ENCODE measurements around the gene ARHGEF6.

GRCh38 chrX:136733613-136734012, 47.1 kb downstream of the ARHGEF6 start:
- TF ChIP-seq, protein P1, sequence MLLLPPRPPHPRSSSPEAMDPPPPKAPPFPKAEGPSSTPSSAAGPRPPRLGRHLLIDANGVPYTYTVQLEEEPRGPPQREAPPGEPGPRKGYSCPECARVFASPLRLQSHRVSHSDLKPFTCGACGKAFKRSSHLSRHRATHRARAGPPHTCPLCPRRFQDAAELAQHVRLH (tag by site-specific recombination; IDR thresholded peaks at IDR 0.05): no peak
- TF ChIP-seq KLF8 (tag by site-specific recombination; IDR thresholded peaks at IDR 0.05) (no peak), ZNF23 (tag by site-specific recombination; IDR thresholded peaks at IDR 0.05; ENCODE audit: borderline replicate concordance) (no peak), ZNF560 (tag by site-specific recombination; IDR thresholded peaks at IDR 0.05; ENCODE audit: borderline replicate concordance) (no peak)
- TF ChIP-seq, protein P2, sequence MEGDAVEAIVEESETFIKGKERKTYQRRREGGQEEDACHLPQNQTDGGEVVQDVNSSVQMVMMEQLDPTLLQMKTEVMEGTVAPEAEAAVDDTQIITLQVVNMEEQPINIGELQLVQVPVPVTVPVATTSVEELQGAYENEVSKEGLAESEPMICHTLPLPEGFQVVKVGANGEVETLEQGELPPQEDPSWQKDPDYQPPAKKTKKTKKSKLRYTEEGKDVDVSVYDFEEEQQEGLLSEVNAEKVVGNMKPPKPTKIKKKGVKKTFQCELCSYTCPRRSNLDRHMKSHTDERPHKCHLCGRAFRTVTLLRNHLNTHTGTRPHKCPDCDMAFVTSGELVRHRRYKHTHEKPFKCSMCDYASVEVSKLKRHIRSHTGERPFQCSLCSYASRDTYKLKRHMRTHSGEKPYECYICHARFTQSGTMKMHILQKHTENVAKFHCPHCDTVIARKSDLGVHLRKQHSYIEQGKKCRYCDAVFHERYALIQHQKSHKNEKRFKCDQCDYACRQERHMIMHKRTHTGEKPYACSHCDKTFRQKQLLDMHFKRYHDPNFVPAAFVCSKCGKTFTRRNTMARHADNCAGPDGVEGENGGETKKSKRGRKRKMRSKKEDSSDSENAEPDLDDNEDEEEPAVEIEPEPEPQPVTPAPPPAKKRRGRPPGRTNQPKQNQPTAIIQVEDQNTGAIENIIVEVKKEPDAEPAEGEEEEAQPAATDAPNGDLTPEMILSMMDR (tag by site-specific recombination; IDR thresholded peaks at IDR 0.05): no peak
- TF ChIP-seq, protein P3, sequence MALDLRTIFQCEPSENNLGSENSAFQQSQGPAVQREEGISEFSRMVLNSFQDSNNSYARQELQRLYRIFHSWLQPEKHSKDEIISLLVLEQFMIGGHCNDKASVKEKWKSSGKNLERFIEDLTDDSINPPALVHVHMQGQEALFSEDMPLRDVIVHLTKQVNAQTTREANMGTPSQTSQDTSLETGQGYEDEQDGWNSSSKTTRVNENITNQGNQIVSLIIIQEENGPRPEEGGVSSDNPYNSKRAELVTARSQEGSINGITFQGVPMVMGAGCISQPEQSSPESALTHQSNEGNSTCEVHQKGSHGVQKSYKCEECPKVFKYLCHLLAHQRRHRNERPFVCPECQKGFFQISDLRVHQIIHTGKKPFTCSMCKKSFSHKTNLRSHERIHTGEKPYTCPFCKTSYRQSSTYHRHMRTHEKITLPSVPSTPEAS (tag by site-specific recombination; IDR thresholded peaks at IDR 0.05): no peak
- TF ChIP-seq, protein P4, sequence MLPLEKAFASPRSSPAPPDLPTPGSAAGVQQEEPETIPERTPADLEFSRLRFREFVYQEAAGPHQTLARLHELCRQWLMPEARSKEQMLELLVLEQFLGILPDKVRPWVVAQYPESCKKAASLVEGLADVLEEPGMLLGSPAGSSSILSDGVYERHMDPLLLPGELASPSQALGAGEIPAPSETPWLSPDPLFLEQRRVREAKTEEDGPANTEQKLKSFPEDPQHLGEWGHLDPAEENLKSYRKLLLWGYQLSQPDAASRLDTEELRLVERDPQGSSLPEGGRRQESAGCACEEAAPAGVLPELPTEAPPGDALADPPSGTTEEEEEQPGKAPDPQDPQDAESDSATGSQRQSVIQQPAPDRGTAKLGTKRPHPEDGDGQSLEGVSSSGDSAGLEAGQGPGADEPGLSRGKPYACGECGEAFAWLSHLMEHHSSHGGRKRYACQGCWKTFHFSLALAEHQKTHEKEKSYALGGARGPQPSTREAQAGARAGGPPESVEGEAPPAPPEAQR (tag by site-specific recombination; IDR thresholded peaks at IDR 0.05): no peak
- TF ChIP-seq, protein P5, sequence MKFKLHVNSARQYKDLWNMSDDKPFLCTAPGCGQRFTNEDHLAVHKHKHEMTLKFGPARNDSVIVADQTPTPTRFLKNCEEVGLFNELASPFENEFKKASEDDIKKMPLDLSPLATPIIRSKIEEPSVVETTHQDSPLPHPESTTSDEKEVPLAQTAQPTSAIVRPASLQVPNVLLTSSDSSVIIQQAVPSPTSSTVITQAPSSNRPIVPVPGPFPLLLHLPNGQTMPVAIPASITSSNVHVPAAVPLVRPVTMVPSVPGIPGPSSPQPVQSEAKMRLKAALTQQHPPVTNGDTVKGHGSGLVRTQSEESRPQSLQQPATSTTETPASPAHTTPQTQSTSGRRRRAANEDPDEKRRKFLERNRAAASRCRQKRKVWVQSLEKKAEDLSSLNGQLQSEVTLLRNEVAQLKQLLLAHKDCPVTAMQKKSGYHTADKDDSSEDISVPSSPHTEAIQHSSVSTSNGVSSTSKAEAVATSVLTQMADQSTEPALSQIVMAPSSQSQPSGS (tag by site-specific recombination; IDR thresholded peaks at IDR 0.05; ENCODE audit: low read depth): no peak

All from HEK293 (cell line).